HepG2 (cell line): ENCODE data around the gene ACTL7B. TPM values are rescaled to one million over a fixed set of nuclear protein-coding genes. Genes with fewer than 3 reads are reported as not detected.

ENCODE experiments used
- ARID2 ChIP-seq: sonication (generic); formaldehyde crosslinking; IDR thresholded peaks from 2 replicates; pipeline ENCODE4 v1.8.1; 2022; ENCODE audit warnings: mild to moderate bottlenecking, missing genetic modification reagents, borderline replicate concordance
- CBX2 ChIP-seq, 2 experiments: fragments of 200-600 bp in 1 of 2; sonication (generic); formaldehyde crosslinking in 1 of 2; IDR thresholded peaks; 2 replicates each; pipeline versions ENCODE4 v1.7.0 to v1.8.1; 2018 to 2022; ENCODE audit warnings: low read depth in 2 of 2, low read length in 1 of 2, mild to moderate bottlenecking in 1 of 2, missing genetic modification reagents in 1 of 2
- FIP1L1 ChIP-seq: fragments of 200-400 bp; formaldehyde crosslinking; IDR thresholded peaks from 2 replicates; pipeline ENCODE4 v1.6.1; 2018; ENCODE audit warnings: low read depth, mild to moderate bottlenecking, low read length, moderate library complexity, borderline replicate concordance; ENCODE audit not compliant: insufficient read depth
- FOXP4 ChIP-seq: sonication (generic); formaldehyde crosslinking; IDR thresholded peaks from 2 replicates; pipeline ENCODE4 v1.4.0; 2020; ENCODE audit warnings: missing genetic modification reagents
- POLR2AphosphoS2 ChIP-seq: IDR thresholded peaks from 2 replicates; pipeline ENCODE4 v1.6.1; 2011; ENCODE audit warnings: low read depth, low read length, improper control_type of control experiment
- PRDM4 ChIP-seq: sonication (generic); formaldehyde crosslinking; IDR thresholded peaks from 2 replicates; pipeline ENCODE4 v1.9.0; 2021; ENCODE audit warnings: missing genetic modification reagents, borderline replicate concordance
- SKIL ChIP-seq: sonication (generic); formaldehyde crosslinking; IDR thresholded peaks from 2 replicates; pipeline ENCODE4 v1.8.0; 2022; ENCODE audit warnings: missing genetic modification reagents, mild to moderate bottlenecking, moderate library complexity, borderline replicate concordance
- SMAD9 ChIP-seq: sonication (generic); formaldehyde crosslinking; IDR thresholded peaks from 2 replicates; pipeline ENCODE4 v1.5.1; 2020; ENCODE audit warnings: mild to moderate bottlenecking, missing genetic modification reagents
- TCF7 ChIP-seq: sonication (generic); IDR thresholded peaks from 2 replicates; pipeline ENCODE4 v1.6.1; 2016; ENCODE audit warnings: antibody characterized with exemption, low read depth
- ZC3H13 ChIP-seq: sonication (generic); formaldehyde crosslinking; IDR thresholded peaks from 2 replicates; pipeline ENCODE4 v1.8.1; 2023; ENCODE audit warnings: mild to moderate bottlenecking, missing genetic modification reagents, moderate library complexity
- polyA plus RNA-seq, 8 experiments: library from polyadenylated mRNA; depleted of rRNA in 3 of 8; stranded (reverse) in 7 of 8; unstranded in 1 of 8; fragments of >200 nt; fragmentation: Illumina TruSeq in 4 of 8; extraction: Trizol in 4 of 8; gene quantifications; 2 replicates each; pipeline versions ENCODE4 v1.2.1 to v1.2.3, GENCODE V29; 2011 to 2016; ENCODE audit warnings: low read depth in 4 of 8, missing spikeins in 1 of 8, mixed read lengths in 1 of 8; ENCODE audit not compliant: insufficient read depth in 1 of 8
- total RNA-seq, 5 experiments: library from RNA; depleted of rRNA; stranded (reverse); fragments of >200 nt; fragmentation: Illumina TruSeq; extraction: Trizol; gene quantifications; 2 replicates each; pipeline ENCODE4 v1.2.3, GENCODE V29; 2016; ENCODE audit warnings: low read depth in 1 of 5
- TF ChIP-seq, protein P1 (sequence below): sonication (generic); formaldehyde crosslinking; IDR thresholded peaks from 2 replicates; pipeline ENCODE4 v1.5.0; 2020; ENCODE audit warnings: mild to moderate bottlenecking, missing genetic modification reagents, borderline replicate concordance

The ACTL7B gene
- total and polyA plus RNA-seq, 2 of the 13 experiments (the other 11 are each of a cell fraction or from before 2014, with no cell fraction given) = 0.07 to 0.11 TPM

DNA sequence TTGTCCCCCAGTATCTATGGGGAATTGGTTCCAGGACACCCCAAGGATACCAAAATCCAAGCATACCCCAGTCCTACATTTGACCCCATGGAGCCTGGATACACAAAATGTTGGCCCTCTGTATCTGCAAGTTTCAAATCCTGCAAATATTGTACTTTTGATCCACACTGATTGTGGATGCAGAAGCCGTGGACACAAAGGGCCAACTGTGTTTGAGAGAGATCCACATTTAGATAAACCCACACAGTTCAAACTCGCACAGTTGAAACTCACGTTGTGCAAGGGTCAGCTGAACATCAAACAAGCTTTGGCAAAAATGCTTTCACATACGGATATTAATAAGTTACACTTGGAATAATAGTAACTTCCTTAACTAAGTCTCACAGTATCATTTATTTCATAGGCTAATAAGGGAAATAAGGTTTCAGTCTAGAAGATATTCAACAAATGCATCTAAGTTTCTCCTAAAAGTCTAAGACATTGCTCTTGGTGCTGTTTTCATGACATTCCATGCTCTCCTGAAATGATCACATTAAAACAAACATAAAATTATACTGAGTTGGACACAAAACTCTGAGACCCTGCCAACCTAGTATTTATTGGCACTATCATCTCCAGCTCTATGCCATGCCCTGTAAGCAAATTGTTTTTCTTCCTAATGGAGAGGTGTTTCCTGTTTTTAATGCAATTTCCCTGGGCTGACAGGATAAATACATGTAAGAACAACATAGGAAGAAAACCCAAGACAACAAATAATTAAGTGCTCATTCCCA is 38.6 kb upstream of the ACTL7B start (continued):
- TF ChIP-seq, protein P1, sequence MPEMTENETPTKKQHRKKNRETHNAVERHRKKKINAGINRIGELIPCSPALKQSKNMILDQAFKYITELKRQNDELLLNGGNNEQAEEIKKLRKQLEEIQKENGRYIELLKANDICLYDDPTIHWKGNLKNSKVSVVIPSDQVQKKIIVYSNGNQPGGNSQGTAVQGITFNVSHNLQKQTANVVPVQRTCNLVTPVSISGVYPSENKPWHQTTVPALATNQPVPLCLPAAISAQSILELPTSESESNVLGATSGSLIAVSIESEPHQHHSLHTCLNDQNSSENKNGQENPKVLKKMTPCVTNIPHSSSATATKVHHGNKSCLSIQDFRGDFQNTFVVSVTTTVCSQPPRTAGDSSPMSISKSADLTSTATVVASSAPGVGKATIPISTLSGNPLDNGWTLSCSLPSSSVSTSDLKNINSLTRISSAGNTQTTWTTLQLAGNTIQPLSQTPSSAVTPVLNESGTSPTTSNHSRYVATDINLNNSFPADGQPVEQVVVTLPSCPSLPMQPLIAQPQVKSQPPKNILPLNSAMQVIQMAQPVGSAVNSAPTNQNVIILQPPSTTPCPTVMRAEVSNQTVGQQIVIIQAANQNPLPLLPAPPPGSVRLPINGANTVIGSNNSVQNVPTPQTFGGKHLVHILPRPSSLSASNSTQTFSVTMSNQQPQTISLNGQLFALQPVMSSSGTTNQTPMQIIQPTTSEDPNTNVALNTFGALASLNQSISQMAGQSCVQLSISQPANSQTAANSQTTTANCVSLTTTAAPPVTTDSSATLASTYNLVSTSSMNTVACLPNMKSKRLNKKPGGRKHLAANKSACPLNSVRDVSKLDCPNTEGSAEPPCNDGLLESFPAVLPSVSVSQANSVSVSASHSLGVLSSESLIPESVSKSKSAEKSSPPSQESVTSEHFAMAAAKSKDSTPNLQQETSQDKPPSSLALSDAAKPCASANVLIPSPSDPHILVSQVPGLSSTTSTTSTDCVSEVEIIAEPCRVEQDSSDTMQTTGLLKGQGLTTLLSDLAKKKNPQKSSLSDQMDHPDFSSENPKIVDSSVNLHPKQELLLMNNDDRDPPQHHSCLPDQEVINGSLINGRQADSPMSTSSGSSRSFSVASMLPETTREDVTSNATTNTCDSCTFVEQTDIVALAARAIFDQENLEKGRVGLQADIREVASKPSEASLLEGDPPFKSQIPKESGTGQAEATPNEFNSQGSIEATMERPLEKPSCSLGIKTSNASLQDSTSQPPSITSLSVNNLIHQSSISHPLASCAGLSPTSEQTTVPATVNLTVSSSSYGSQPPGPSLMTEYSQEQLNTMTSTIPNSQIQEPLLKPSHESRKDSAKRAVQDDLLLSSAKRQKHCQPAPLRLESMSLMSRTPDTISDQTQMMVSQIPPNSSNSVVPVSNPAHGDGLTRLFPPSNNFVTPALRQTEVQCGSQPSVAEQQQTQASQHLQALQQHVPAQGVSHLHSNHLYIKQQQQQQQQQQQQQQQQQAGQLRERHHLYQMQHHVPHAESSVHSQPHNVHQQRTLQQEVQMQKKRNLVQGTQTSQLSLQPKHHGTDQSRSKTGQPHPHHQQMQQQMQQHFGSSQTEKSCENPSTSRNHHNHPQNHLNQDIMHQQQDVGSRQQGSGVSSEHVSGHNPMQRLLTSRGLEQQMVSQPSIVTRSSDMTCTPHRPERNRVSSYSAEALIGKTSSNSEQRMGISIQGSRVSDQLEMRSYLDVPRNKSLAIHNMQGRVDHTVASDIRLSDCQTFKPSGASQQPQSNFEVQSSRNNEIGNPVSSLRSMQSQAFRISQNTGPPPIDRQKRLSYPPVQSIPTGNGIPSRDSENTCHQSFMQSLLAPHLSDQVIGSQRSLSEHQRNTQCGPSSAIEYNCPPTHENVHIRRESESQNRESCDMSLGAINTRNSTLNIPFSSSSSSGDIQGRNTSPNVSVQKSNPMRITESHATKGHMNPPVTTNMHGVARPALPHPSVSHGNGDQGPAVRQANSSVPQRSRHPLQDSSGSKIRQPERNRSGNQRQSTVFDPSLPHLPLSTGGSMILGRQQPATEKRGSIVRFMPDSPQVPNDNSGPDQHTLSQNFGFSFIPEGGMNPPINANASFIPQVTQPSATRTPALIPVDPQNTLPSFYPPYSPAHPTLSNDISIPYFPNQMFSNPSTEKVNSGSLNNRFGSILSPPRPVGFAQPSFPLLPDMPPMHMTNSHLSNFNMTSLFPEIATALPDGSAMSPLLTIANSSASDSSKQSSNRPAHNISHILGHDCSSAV (CRISPR knock-in tag) = no peak
- no peak for TF ChIP-seq CBX2 (IDR thresholded peaks at IDR 0.05; ENCODE audit: low read depth, low read length)
- no peak for TF ChIP-seq CBX2 (CRISPR knock-in tag; IDR thresholded peaks at IDR 0.05; ENCODE audit: low read depth)
- TF ChIP-seq FOXP4 (CRISPR knock-in tag) = peak; percentile 95
- peak; percentile 64; the same call in 1 of the 2 replicates for TF ChIP-seq SKIL (CRISPR knock-in tag)
- no peak for TF ChIP-seq PRDM4 (CRISPR knock-in tag)
- no peak for TF ChIP-seq ARID2 (CRISPR knock-in tag)
- TF ChIP-seq TCF7 = peak; percentile 96
- TF ChIP-seq SMAD9 (CRISPR knock-in tag) = no peak
- TF ChIP-seq POLR2AphosphoS2 = no peak
- TF ChIP-seq ZC3H13 (CRISPR knock-in tag) = no peak
- TF ChIP-seq FIP1L1 = no peak
